Non-pigmented ciliary epithelial cell (primary cell): Measurements from ENCODE around the gene SLC36A1.

Experiments
- DNase-seq: peaks from one replicate; pipeline ENCODE4 v3.0.0-alpha.2; 2010; ENCODE audit warnings: low read depth

SLC36A1 gene

DNA sequence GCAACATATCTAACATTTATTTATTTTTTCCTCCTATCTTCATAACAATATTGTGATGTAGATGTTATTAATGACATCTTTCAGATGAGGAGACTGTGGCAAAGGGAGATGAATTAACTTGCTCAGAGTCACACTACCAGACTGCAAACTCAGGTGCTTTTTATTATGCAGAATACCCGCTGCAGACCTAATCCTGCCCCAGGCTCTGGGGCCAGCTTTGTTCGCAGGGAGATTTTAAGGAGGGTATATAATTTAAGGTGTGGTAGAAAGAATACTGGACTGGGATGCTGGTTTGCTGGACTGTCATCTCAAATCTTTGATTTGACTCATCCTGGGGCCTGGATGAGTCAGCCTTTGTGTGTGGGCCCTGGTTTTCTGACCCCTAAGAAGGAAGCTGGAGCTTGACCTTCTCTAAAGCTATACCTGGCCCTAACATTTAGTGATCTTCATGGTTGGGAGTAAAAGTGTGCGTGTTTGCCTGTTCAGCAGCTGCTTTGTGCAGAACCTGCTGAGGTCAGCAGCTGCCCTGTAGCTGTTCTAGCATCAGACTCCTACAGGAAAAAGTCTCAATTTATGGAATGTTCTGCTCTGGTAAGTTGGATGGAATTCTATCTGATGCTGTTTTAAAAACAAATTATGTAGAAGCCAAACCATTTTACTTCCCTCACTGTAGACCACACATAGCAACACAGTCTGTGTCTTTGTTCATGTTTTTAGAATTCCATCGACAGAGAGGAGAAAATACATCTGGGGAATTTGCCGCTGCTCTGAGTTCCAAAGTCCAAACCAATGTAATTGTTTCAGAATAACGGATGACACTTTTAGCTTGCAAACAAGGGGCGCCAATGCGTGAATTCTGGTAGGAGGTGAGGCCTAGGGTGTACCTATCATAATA lies 4.5 kb downstream of the SLC36A1 start:
- DNase-seq, result no peak

GRCh38 chr5:151454166-151454565 lies 6.8 kb downstream of the SLC36A1 start:
- no peak for DNase-seq

DNA sequence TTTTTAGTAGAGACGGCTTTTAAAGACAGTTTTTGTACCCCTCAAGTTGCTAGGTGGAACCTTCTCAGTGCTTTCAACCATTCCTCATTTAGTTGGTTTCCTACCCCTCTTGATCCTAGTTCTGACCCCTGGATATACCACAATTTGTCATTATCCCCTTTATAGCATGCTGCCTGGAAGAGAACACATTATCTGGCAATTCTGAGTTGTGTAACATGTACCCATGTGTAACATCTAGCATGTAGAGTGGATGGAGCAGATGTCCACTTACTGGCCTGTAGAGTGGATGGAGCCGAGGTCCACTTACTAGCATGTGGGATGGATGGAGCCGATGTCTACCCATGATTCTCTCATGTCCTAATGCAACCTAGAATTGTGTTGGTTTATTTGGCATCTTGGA lies 7.5 kb downstream of the SLC36A1 start:
- DNase-seq, result no peak

DNA sequence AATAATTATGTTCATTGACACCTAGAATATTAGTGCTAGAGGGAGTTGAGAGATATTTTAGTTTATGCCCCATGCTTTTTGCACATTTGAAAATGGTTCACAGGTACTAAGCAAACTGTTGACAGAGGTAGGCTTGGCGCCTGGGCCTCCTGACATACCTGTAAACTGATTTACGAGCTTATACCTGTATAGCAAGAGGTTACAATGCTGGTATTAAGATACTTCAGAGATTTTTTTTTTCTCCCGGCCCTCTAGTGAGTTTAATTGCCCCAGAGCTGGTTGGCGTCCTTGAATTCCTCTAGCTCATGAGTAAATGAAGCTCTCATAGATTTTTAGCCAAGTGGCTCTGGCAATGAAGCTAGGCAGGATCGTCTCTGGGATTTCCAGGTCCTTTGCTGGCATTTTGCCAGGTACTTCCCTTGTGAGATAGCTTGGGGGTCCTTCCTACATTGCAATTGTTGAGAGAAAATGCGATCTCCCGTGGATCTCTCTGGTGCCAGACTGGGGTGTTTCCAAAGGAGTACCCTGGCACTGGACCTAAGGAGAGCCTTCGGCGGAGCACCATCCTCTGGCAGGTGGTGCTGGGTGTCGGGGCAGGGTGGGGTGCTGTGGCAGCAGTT lies 9.0 kb downstream of the SLC36A1 start:
- no peak for DNase-seq

GRCh38 chr5:151458314-151458713 lies 10.9 kb downstream of the SLC36A1 start:
- DNase-seq, result no peak

DNA sequence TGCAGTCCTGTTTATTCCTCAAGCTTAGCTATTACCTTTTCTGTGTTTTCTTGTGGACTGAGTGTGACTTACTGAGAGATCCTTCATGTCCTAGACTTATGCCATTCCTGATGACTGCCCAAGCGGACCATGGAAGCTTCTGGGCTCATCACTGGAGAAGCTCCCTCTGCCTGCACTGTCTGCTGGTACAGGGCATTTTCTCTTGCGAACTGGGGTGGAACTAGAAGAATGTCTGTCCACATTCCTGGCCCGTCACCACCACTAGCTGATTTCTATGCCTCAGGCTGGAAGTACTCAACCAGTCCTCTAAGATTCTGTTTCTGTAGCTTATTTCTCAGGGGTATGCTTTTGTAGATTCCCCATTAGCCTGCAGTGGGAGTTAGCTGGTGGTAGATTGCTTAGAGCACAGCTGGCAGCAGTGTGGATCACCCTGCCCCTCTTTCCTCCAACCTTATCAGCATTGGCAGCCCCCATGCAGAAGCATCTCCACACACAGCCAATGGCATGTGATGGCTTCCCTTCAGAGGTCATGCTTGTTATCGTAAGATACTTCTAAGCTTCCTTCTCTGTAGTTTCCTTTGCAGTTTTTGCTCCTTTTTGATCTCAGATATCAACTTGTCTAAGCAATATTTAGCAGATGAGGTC lies 12.4 kb downstream of the SLC36A1 start:
- DNase-seq, result no peak

DNA sequence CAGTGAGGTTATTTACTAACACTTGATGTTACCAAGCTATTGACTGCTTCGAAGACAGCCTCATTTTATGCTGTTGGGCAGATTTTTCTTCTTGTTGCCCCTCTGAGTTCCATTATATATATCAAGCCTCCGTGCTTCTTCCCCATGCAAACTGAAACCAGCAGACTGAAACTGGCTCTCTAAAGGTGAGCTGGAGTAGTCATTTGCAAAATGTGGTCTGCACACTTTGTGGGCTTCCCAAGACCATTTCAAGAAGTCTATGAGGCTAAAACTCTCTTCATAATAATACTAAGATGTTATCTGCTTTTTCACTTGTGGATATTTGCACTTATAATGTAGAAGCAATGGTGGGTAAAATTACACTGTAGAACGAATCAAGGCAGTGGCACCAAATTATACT lies 13.9 kb downstream of the SLC36A1 start:
- no peak for DNase-seq

DNA sequence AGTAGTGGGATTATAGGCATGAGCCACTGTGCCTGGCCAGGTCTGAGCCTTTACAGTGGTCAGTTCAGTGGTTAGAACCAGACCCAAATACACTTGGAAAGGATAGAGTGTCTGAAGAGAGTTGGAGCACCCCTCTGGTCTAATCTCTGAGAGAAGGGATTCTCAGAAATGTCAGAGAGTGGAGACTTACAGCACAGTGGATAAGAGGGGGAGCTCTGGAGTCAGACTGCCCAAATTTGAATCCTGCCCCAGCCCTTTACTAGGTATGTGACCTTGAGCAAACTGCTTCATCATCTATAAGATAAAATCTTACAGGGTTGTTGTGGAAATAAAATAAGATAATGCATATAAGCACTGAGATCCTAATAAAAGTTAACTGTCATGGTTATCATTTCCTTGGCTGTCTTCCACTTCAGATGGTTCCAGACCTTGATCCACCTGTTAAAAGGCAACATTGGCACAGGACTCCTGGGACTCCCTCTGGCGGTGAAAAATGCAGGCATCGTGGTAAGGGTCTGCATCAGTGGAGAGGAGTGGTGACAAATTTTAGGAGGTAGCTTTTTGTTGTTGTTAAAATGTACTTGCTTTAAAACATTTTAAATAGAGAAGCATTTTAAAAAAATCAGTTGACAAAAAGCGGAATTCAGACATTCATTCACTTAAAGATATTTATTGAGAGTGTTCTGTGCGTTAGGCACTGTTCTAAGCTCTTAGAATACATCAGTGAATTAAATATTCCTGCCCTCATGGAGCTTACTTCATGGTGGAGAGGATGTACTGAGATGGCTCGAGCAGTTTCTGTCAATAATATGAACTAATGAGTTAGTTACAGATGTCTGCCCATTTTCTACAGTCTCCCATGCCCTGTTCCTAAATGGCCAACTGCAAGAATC lies 16.0 kb downstream of the SLC36A1 start:
- DNase-seq, result no peak

DNA sequence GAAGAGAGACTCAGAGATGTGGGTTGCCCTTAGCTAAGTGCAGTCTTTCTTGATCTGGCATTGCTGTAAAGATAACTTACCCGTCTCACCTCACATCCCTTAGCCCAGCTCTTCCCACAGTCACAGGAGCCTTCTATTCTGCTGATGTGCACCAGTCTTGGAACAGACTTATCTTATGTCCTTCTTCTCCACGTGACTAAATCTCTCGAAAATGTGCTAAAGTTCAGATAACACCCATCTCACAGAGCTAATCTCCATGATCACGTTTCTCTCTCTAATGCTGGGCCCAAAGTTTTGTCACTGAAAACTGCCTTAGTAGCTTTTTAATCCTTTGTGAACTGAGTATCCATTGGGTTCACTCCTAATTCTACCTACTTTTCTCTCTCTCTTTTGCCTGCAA lies 16.7 kb downstream of the SLC36A1 start:
- DNase-seq, result no peak

DNA sequence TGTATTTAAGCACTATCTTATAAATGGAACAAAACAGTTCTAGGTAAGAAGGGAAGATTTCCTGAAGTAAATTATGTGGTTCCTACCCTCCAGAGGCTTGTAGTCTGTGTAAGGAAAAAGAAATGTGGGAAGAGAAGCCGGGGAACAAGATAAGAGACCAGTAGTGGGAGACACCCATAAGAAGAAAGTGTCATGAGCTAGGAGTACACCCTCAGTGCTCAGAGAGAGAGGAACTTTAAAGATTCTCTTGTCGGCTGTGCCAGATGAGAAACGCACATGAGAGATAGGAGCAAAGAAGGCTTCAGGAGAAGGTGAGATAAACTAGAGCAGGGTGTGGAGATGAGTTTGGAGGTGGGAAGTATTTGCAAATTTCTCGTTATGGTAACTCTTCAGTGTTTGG lies 18.1 kb downstream of the SLC36A1 start:
- DNase-seq, result no peak

DNA sequence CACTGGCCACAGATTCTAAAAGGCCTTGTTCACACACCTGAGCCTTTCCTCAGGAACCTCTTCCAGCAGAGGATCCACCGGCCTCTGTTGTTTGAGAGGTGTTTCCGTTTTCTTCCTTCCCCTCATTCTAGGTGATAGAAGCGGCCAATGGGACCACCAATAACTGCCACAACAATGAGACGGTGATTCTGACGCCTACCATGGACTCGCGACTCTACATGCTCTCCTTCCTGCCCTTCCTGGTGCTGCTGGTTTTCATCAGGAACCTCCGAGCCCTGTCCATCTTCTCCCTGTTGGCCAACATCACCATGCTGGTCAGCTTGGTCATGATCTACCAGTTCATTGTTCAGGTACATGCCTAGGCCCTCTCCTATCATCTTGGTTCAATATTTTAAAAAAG lies 20.2 kb downstream of the SLC36A1 start:
- no peak for DNase-seq

DNA sequence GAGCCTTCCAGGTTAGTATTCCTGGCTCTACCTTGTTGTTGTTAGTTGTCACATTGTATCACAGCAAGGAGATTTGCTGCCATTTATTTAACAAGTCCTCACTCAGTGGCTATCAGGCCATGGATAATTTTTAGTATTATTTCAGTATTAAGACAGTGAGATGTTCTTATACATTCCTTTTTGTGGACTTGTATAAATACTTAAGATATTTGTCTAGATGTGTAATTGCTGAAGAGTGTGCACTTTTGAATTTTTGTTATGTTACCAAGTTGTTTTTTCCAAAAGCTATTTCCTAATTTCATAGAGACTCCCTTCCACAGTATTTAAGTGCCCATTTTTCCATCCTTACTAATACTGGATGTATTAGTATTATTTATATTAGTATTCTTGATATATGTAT lies 22.0 kb downstream of the SLC36A1 start:
- DNase-seq, result no peak

DNA sequence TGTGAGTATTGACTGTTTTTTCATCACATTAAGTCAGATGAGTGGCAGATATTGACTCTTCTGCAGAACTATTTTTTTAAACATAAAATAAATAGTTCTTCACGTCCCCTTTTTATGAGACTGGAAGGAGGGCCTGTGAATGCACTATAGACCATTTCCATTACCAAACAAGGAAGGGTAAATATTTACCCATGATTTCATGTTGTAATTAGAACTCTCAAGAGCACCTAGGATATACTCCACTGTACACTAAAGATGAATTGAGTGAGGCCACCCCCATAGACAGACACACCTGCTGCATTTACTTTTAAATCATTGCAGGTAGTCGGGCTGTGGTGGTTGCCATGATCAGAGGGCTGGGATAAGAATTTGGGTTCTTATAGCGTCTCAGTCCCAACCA lies 22.6 kb downstream of the SLC36A1 start:
- DNase-seq, result no peak

GRCh38 chr5:151470439-151470838 lies 23.0 kb downstream of the SLC36A1 start:
- DNase-seq, result no peak

- DNase-seq, result no peak
Observed at GRCh38 chr5:151471276-151471675, 23.9 kb downstream of the SLC36A1 start.

DNA sequence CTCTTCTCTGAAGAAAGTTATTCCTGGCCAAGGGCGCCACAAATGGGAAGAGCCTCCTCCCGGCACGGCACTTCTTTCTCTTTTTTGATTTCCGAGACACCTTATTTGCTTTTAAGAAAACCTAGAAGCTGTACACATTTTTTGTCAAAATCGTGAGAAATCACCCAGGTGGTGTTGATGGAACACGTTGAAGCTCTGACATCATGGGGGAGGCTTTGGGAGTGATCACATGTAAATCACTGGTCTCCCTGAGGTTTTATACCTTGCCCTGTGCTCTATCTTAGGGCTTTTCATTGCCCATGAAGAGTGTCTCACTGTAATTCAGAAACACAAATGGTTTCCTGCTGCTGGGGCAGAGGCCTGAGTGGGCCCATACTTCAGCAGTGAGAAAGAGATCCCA lies 27.4 kb downstream of the SLC36A1 start:
- no peak for DNase-seq

DNA sequence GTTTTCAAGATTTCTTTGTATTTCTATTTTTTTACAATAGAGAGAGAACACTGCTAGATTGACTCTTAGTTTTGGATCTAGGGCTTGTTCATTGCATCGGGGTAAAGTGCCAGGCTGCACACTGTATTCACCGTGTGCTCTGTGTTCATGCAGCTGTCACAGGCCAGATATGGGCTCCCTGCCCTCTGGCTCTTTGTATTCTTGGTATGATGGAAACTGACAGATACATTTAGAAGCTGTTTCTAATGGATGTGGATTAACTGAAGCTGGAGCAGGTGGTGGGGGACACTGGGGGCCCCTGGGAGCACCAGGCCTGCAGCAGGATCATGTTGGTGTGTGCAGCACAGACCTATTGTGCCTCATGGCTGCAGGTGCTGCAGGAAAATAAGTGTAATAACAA lies 28.0 kb downstream of the SLC36A1 start:
- no peak for DNase-seq

GRCh38 chr5:151476016-151476415 lies 28.6 kb downstream of the SLC36A1 start:
- no peak for DNase-seq

DNA sequence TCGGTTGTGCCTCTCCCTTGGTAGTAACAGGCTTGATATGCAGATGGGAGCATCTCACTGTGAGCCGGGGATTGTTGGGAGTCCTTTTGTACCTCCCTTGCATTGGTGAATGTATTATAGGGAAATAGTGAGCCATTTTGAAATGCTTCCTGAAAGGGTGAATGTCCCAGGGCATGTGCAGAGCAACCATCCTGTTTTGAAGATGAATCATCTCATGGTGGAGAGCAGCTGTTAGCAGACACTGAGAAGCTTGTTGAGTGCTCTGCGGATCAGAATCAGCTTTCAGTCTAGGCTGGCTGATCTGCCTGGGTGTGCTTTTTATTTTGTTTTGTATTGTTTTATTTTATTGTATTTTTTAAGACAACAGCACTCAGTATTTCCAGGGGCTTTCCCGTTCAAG lies 29.7 kb downstream of the SLC36A1 start:
- DNase-seq, result no peak

- DNase-seq, result no peak
Observed at GRCh38 chr5:151480384-151481293, 33.2 kb downstream of the SLC36A1 start.

DNA sequence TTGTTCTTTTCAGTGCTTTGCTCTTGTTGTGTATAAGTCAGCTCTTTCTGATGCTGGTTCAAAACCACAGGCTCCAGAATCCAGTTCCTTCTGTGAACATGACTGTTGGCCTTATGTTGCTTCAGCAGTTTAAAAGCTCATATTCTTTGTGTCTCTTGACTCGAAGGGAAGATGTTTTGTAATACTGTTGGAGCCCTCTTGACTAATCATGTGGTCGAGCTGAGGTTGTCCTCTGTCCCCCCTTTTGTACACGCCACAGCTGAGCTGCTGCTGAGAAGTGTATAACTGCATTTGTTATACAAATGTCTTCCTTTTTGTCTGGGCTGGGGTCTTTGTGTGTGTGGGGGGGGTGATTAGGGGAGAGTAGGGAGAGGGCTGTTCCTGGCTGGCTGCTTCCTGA lies 35.8 kb downstream of the SLC36A1 start:
- DNase-seq, result no peak
